Measurements from ENCODE around the gene DNASE1L1. TPM values are rescaled to one million over a fixed set of nuclear protein-coding genes. Genes with fewer than 3 reads are reported as not detected.

The DNASE1L1 gene
- total RNA-seq, 1 donor = 74.6 TPM

DNA sequence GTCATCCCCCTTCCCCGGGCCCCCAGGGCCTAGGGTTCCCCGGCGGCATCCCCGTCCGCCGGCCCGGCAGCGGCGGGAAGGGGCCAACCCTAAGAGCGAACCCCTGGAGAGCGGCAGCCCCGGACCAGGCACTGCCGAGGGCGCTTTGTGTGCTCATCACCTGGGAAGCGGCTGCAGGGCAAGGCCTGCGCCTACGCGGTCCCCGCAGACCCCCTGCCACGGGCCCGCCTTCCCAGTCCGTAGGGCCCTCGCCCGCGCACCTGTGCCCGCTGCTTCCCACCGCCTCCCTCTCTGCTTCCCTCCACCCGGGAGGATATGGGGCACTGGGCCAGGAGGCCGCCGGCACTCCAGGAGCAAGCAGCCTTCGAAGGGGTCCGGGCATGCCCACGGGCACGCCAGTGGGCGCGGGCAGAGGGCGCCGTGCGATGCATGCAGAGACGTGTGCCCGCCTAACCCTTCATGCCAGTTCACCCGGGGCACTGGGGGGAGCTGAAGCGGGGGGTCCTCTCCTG, 37.2 kb downstream of the DNASE1L1 start:
- Histone ChIP-seq H3K4me1 (ENCODE audit: insufficient read depth, low read length) (peaks cover 16% of the 10 kb centered on the region), H3K36me3 (ENCODE audit: insufficient read depth, low read length) (peaks cover 4% of the 10 kb centered on the region), H3K79me2 (ENCODE audit: insufficient read depth, low read length) (peaks cover 56% of the 10 kb centered on the region), H3K4me2 (ENCODE audit: insufficient read depth, low read length) (peak overlapping the region; percentile 72), H3K4me3 (ENCODE audit: insufficient read depth, low read length) (peak overlapping the region; percentile 80), H3K27me3 (ENCODE audit: insufficient read depth, low read length) (no peaks in the 10 kb centered on the region), H3K27ac (ENCODE audit: low read depth, low read length) (no peak overlapping the region), H4K20me1 (ENCODE audit: insufficient read depth, low read length) (peaks cover 16% of the 10 kb centered on the region), H3K9me3 (ENCODE audit: low read depth, low read length) (no peaks in the 10 kb centered on the region), H2AFZ (ENCODE audit: low read length) (no peak overlapping the region)
- TF ChIP-seq, protein P1, sequence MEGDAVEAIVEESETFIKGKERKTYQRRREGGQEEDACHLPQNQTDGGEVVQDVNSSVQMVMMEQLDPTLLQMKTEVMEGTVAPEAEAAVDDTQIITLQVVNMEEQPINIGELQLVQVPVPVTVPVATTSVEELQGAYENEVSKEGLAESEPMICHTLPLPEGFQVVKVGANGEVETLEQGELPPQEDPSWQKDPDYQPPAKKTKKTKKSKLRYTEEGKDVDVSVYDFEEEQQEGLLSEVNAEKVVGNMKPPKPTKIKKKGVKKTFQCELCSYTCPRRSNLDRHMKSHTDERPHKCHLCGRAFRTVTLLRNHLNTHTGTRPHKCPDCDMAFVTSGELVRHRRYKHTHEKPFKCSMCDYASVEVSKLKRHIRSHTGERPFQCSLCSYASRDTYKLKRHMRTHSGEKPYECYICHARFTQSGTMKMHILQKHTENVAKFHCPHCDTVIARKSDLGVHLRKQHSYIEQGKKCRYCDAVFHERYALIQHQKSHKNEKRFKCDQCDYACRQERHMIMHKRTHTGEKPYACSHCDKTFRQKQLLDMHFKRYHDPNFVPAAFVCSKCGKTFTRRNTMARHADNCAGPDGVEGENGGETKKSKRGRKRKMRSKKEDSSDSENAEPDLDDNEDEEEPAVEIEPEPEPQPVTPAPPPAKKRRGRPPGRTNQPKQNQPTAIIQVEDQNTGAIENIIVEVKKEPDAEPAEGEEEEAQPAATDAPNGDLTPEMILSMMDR (IDR thresholded peaks at IDR 0.05; ENCODE audit: extremely low read depth, low read depth, low read length) = no peak
- no peak for DNase-seq (ENCODE audit: insufficient read length, low spot score, missing footprints)

DNA sequence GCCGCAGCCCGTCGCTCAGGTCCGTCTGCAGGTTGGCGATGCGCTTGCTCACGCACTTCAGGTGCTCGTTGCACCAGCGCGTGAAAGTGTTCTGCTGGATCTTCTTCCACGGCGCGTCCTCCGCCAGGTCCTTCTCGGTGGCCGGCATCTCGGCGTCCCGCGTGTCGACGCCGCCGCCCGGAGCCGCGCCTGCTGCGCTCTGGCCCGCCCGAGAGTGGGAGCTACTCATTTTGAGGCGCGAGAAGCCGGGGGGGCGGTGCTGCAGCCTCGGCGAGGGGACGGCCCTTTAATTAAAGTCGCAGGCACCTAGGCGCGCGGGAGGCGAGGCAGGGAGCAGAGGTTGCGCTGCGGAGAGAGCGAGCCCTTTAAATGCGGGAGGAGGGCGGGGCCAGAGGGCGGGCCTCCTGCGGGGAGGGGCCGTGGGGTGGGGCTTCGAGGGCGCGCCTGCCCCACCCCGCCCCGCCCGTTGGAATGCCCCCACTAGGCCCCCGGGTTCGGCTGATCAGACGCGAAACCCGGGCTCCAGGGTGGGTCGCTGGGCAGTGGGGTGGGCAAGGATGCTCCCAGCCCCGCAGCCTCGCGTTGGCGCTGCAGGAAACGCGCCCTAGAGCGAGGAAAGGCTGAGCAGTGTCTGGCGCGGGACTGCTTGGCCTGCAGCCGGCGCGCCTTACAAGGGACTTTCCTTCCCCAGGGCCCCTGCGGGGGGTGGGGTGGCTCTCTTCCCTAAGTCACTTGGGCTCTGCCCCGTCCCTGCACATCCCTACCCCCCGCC, 37.9 kb downstream of the DNASE1L1 start:
- DNase-seq (ENCODE audit: insufficient read length, low spot score, missing footprints) = peak; percentile 97
- Histone ChIP-seq H3K27ac (ENCODE audit: low read depth, low read length) (peak overlapping the region; percentile 33), H3K4me3 (ENCODE audit: insufficient read depth, low read length) (peak overlapping the region; percentile 80), H2AFZ (ENCODE audit: low read length) (no peak overlapping the region), H3K9me3 (ENCODE audit: low read depth, low read length) (no peaks in the 10 kb centered on the region), H3K36me3 (ENCODE audit: insufficient read depth, low read length) (peaks cover 11% of the 10 kb centered on the region), H3K79me2 (ENCODE audit: insufficient read depth, low read length) (peaks cover 62% of the 10 kb centered on the region), H3K27me3 (ENCODE audit: insufficient read depth, low read length) (no peaks in the 10 kb centered on the region), H3K4me2 (ENCODE audit: insufficient read depth, low read length) (peak overlapping the region; percentile 72), H4K20me1 (ENCODE audit: insufficient read depth, low read length) (peaks cover 22% of the 10 kb centered on the region), H3K4me1 (ENCODE audit: insufficient read depth, low read length) (peaks cover 16% of the 10 kb centered on the region)
- TF ChIP-seq, protein P1 (IDR thresholded peaks at IDR 0.05; ENCODE audit: extremely low read depth, low read depth, low read length) = no peak

DNA sequence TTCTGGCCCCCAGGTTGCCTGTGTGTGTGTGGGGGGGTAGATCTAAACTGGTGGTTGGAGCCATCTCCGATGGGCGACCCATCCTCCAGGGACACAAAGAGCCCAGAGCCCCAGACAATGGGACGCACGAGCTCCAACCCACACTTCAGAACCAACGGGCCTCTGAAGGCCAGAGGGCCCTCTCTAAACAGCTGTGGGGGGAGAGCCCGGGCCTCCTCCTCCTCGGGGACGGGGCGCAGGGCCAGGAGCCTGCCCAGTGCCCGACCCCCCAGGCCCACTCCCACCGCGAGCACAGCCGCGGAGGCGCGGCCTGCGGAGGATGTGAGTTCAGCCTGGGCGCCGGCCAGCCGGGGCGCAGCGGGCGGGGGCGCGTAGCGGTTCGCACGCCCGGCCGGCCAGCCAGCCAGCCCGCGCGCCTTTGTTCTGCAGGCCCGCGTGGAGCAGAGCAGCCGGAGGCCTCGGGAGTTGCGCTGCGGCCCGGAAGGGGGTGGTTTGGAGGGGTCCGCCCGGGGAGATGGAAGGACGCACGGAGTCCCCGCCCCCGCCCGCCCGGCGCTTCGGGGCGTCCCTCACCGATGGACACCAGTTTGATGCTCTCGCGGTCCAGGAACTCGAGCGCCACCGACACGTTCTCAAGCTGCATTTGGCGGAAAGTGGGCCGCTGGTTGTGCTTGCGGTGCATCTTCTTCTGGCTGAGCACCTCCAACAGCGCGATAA, 38.6 kb downstream of the DNASE1L1 start:
- Histone ChIP-seq H2AFZ (ENCODE audit: low read length) (no peak overlapping the region), H3K79me2 (ENCODE audit: insufficient read depth, low read length) (peaks cover 70% of the 10 kb centered on the region), H3K4me3 (ENCODE audit: insufficient read depth, low read length) (peak overlapping the region; percentile 80), H3K36me3 (ENCODE audit: insufficient read depth, low read length) (peaks cover 18% of the 10 kb centered on the region), H4K20me1 (ENCODE audit: insufficient read depth, low read length) (peaks cover 27% of the 10 kb centered on the region), H3K4me2 (ENCODE audit: insufficient read depth, low read length) (peak overlapping the region; percentile 86), H3K27me3 (ENCODE audit: insufficient read depth, low read length) (no peaks in the 10 kb centered on the region), H3K9me3 (ENCODE audit: low read depth, low read length) (no peaks in the 10 kb centered on the region), H3K27ac (ENCODE audit: low read depth, low read length) (peak overlapping the region; percentile 76), H3K4me1 (ENCODE audit: insufficient read depth, low read length) (peaks cover 16% of the 10 kb centered on the region)
- TF ChIP-seq, protein P1 (IDR thresholded peaks at IDR 0.05; ENCODE audit: extremely low read depth, low read depth, low read length) = no peak
- DNase-seq (ENCODE audit: insufficient read length, low spot score, missing footprints) = no peak

Measured in osteoblast (primary cell).